B cell (primary cell): ENCODE data around the gene ING3. TPM values are rescaled to one million over a fixed set of nuclear protein-coding genes. Genes with fewer than 3 reads are reported as not detected.

Source experiments
- ATAC-seq: fragments of 200-7000 bp; cut with Tn5 transposase; one replicate; pipeline ENCODE4 v1.10.0; 2021; ENCODE audit warnings: low read depth, mild to moderate bottlenecking, moderate number of reproducible peaks, moderate library complexity
- CTCF ChIA-PET: fragments of 350-600 bp; sonication (Branson Sonifier 250); formaldehyde crosslinking; loops from one replicate; lab custom pipeline; 2021; ENCODE audit warnings: antibody characterized with exemption, inconsistent platforms; lab: Charles Lee
- POLR2A ChIA-PET: fragments of 350-600 bp; sonication (Branson Sonifier 250); formaldehyde crosslinking; loops from one replicate; lab custom pipeline; 2021; ENCODE audit warnings: antibody characterized with exemption; lab: Charles Lee
- DNase-seq: peaks from one replicate; pipeline ENCODE4 v3.0.0; 2013
- H2AFZ ChIP-seq: 2 replicates; pipeline ENCODE4 v1.6.1; 2012; ENCODE audit warnings: mild to moderate bottlenecking, low read depth, low read length; ENCODE audit not compliant: insufficient read depth, poor library complexity, severe bottlenecking
- H3K27ac ChIP-seq, 2 donors: 1 replicate in 1 of 2; 2 replicates in 1 of 2; pipeline ENCODE4 v1.5.1; 2012 to 2013; ENCODE audit warnings: low read length in 2 of 2, mild to moderate bottlenecking in 2 of 2, moderate library complexity in 1 of 2
- H3K27me3 ChIP-seq, 4 experiments: fragments of 200-600 bp in 1 of 4; sonication (generic) in 1 of 4; replicated peaks in 1 of 4; 1 replicate in 2 of 4; 2 replicates in 2 of 4; pipeline versions ENCODE4 v1.6.1 to v1.7.0; 2013 to 2016; ENCODE audit warnings: low read length in 3 of 4, mild to moderate bottlenecking in 2 of 4, mixed read lengths in 1 of 4, moderate library complexity in 1 of 4; ENCODE audit not compliant: insufficient read depth in 4 of 4, control insufficient read depth in 3 of 4; ENCODE audit errors: control extremely low read depth in 1 of 4
- H3K36me3 ChIP-seq, 2 experiments: replicated peaks in 1 of 2; 1 replicate in 1 of 2; 2 replicates in 1 of 2; pipeline versions ENCODE4 v1.6.1 to v1.7.1; 2013; ENCODE audit warnings: low read length in 1 of 2; ENCODE audit not compliant: insufficient read depth in 2 of 2, control insufficient read depth in 1 of 2; ENCODE audit errors: control extremely low read depth in 1 of 2, extremely low read depth in 1 of 2
- H3K4me1 ChIP-seq, 2 donors: fragments of 200-600 bp in 1 of 2; sonication (generic) in 1 of 2; 1 replicate in 1 of 2; 2 replicates in 1 of 2; pipeline versions ENCODE4 v1.5.1 to v1.6.1; 2013 to 2017; ENCODE audit warnings: low read length in 2 of 2; ENCODE audit not compliant: control insufficient read depth in 2 of 2, insufficient read depth in 2 of 2
- H3K4me2 ChIP-seq: replicated peaks from 2 replicates; pipeline ENCODE3; 2012; ENCODE audit warnings: mild to moderate bottlenecking, low read depth, low read length; ENCODE audit not compliant: poor library complexity, severe bottlenecking
- H3K4me3 ChIP-seq, 5 experiments: fragments of 200-600 bp in 1 of 5; sonication (generic) in 1 of 5; 1 replicate in 3 of 5; 2 replicates in 2 of 5; pipeline versions ENCODE4 v1.5.1 to v1.7.0; 2011 to 2016; ENCODE audit warnings: low read length in 4 of 5, mild to moderate bottlenecking in 4 of 5, low read depth in 2 of 5, control low read depth in 1 of 5, moderate library complexity in 1 of 5; ENCODE audit not compliant: insufficient read depth in 1 of 5; ENCODE audit errors: control extremely low read depth in 1 of 5, extremely low read depth in 1 of 5
- H3K79me2 ChIP-seq: fragments of 200-600 bp; sonication (generic); one replicate; pipeline ENCODE4 v1.6.0; 2016; ENCODE audit warnings: low read length; ENCODE audit not compliant: control insufficient read depth, insufficient read depth
- H3K9ac ChIP-seq: fragments of 200-600 bp; sonication (generic); 2 replicates; pipeline ENCODE4 v1.6.1; 2017; ENCODE audit warnings: mild to moderate bottlenecking, low read length, moderate library complexity
- H3K9me3 ChIP-seq, 3 donors: one replicate each; pipeline versions ENCODE4 v1.6.1 to v1.7.1; 2013; ENCODE audit warnings: low read length in 2 of 3; ENCODE audit not compliant: control insufficient read depth in 2 of 3, insufficient read depth in 1 of 3; ENCODE audit errors: control extremely low read depth in 1 of 3
- H4K20me1 ChIP-seq: 2 replicates; pipeline ENCODE4 v1.6.0; 2012; ENCODE audit warnings: mild to moderate bottlenecking, low read length; ENCODE audit not compliant: insufficient read depth, control insufficient read depth, poor library complexity, severe bottlenecking
- H3K27ac Mint-ChIP-seq: one replicate; pipeline ENCODE4 v1.8.0; 2021; ENCODE audit warnings: mixed read lengths
- H3K27me3 Mint-ChIP-seq: one replicate; pipeline ENCODE4 v1.8.0; 2021; ENCODE audit warnings: mixed read lengths
- H3K4me1 Mint-ChIP-seq: one replicate; pipeline ENCODE4 v1.8.0; 2021; ENCODE audit warnings: mixed read lengths
- H3K4me3 Mint-ChIP-seq: one replicate; pipeline ENCODE4 v1.8.0; 2021; ENCODE audit warnings: mixed read lengths
- H3K9me3 Mint-ChIP-seq: one replicate; pipeline ENCODE4 v1.8.0; 2022; ENCODE audit warnings: mixed read lengths; ENCODE audit not compliant: insufficient read depth
- EZH2 ChIP-seq: IDR thresholded peaks from 2 replicates; pipeline ENCODE4 v1.6.1; 2012; ENCODE audit warnings: borderline replicate concordance, low read depth, mild to moderate bottlenecking, moderate library complexity, low read length; ENCODE audit not compliant: insufficient read depth, poor library complexity, severe bottlenecking
- WGBS: methylation state at CpG from one replicate; pipeline ENCODE4 v1.1.5; 2013; ENCODE audit warnings: missing lambda C conversion rate; ENCODE audit not compliant: insufficient coverage; 5-methylcytosine and 5-hydroxymethylcytosine counted together
- intact Hi-C: fragments of 100-400 bp; cut with micrococcal nuclease; formaldehyde crosslinking; loops from one replicate; pipeline ENCODE4 v1.10.0; 2022
- polyA plus RNA-seq: library from polyadenylated mRNA; depleted of rRNA; stranded (reverse); fragments of >200 nt; gene quantifications from 2 replicates; pipeline ENCODE4 v1.2.3, GENCODE V29; 2012
- total RNA-seq, 2 donors: library from RNA; stranded (reverse); fragments of 120-200 nt in 1 of 2; gene quantifications; 1 replicate in 1 of 2; 2 replicates in 1 of 2; pipeline versions ENCODE4 v1.2.3 to v1.2.4, GENCODE V29; 2013 to 2022
- TF ChIP-seq, protein P1 (sequence below): fragments of 200-600 bp; IDR thresholded peaks from one replicate; pipeline ENCODE4 v1.8.0; 2022; ENCODE audit warnings: antibody characterized with exemption, mild to moderate bottlenecking

ING3 gene
- total and polyA plus RNA-seq, 2 donors (not counting 1 experiment from before 2014, with no cell fraction given) = 29.5 to 38.0 TPM

DNA sequence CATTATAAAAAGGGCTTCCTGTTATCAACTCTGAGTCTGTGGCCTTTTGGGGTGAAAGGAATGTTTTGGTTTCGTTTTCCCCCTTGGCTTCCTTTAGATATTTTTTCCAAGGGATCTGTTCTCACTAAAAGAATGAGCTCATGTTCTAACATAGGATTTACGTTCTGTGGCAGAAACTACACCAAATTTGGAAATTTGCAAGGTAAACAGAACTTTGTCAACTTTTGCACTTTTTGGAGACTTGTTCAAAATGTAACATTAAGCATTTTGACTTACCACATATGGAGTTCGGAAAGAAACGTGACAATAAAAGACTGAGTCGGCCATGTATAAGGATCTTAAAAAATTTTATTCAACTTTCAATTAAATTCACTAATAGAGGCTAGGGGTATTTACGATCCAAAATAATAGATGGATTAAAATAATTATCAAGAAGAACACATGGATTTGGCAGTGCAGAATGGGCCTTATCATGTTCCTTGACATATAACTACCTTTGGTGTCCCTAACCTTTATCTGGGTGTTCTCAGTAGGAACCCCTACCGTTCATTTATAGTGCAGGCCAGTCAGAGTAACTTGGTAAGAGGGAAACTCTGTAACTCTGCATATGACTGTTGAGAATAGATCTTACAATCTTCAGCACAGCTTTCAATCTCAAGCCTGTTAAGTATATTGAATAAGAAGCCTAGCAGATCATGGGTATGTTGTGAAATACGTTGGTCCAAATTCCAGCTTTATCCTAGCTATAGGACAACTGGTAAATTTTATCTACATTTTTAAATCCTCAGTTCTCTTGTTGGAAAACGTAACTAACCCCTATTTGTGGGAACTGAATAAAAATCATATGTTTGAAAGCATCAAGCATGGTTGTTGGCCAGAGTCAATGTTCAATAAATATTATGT is 49.8 kb downstream of the ING3 start:
- H3K4me3 ChIP-seq = no peak overlapping the region
- H3K4me2 ChIP-seq = no peak overlapping the region
- WGBS = no CpG with 5 or more reads among the region's 9 CpGs
- ATAC-seq = no peak
- H3K27me3 ChIP-seq = peaks cover 0 to 13% (median 0%) of the 10 kb centered on the region in 4 experiments
- no peak overlapping the region for H2AFZ ChIP-seq
- H3K36me3 ChIP-seq = no peaks in the 10 kb centered on the region
- DNase-seq = no peak
- Mint-ChIP-seq H3K9me3 (no peaks in the 10 kb centered on the region), H3K4me1 (peaks cover 14% of the 10 kb centered on the region), H3K4me3 (no peak overlapping the region), H3K27ac (no peak overlapping the region), H3K27me3 (peaks cover 24% of the 10 kb centered on the region)
- no peak overlapping the region for H3K9ac ChIP-seq
- no peak overlapping the region for H3K27ac ChIP-seq
- peaks cover 14 to 16% of the 10 kb centered on the region in 2 donors for H3K4me1 ChIP-seq
- H3K79me2 ChIP-seq = no peaks in the 10 kb centered on the region
- ChIA-PET POLR2A (no interaction called here), CTCF (interaction anchor here (1.1 kb wide), 1 partner anchor 8 kb away, joined by 4 read pairs; no protein-coding TSS in a partner anchor)
- no peaks in the 10 kb centered on the region for H3K9me3 ChIP-seq
- intact Hi-C loops = no loop called here
- H4K20me1 ChIP-seq = no peaks in the 10 kb centered on the region
- no peak for TF ChIP-seq EZH2
- TF ChIP-seq, protein P1, sequence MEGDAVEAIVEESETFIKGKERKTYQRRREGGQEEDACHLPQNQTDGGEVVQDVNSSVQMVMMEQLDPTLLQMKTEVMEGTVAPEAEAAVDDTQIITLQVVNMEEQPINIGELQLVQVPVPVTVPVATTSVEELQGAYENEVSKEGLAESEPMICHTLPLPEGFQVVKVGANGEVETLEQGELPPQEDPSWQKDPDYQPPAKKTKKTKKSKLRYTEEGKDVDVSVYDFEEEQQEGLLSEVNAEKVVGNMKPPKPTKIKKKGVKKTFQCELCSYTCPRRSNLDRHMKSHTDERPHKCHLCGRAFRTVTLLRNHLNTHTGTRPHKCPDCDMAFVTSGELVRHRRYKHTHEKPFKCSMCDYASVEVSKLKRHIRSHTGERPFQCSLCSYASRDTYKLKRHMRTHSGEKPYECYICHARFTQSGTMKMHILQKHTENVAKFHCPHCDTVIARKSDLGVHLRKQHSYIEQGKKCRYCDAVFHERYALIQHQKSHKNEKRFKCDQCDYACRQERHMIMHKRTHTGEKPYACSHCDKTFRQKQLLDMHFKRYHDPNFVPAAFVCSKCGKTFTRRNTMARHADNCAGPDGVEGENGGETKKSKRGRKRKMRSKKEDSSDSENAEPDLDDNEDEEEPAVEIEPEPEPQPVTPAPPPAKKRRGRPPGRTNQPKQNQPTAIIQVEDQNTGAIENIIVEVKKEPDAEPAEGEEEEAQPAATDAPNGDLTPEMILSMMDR = no peak
